ENCODE measurements around the gene OR7A17.

The OR7A17 gene

DNA sequence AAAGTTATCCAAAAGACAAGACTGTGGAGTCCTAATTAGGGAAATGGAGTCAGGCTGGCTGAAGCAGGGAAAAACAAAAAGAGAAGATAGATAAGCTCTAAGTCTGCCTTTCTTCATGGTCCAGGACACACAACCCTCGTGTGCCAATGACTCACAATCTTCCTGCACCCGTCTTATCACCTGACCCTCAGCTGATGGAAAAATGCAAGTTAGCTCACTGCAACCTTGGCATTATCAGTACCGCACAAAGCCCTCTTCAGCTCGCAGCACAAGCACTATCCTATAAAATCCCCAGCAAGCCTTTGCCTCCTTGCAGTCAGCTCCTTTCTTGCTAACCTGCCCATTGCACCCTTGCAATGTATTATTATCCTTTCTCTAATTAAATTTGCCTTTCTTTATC, 55.2 kb downstream of the OR7A17 start:
- H3K4me3 ChIP-seq = no peak overlapping the region
- no peak for DNase-seq
- no peaks in the 10 kb centered on the region for H3K27me3 ChIP-seq
- H3K4me1 ChIP-seq = no peaks in the 10 kb centered on the region
- no peaks in the 10 kb centered on the region for H3K9me3 ChIP-seq
- intact Hi-C loops (cut with DNase I; ENCODE audit: low total_unique reads) = no loop called here
- TF ChIP-seq, protein P1, sequence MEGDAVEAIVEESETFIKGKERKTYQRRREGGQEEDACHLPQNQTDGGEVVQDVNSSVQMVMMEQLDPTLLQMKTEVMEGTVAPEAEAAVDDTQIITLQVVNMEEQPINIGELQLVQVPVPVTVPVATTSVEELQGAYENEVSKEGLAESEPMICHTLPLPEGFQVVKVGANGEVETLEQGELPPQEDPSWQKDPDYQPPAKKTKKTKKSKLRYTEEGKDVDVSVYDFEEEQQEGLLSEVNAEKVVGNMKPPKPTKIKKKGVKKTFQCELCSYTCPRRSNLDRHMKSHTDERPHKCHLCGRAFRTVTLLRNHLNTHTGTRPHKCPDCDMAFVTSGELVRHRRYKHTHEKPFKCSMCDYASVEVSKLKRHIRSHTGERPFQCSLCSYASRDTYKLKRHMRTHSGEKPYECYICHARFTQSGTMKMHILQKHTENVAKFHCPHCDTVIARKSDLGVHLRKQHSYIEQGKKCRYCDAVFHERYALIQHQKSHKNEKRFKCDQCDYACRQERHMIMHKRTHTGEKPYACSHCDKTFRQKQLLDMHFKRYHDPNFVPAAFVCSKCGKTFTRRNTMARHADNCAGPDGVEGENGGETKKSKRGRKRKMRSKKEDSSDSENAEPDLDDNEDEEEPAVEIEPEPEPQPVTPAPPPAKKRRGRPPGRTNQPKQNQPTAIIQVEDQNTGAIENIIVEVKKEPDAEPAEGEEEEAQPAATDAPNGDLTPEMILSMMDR (IDR thresholded peaks at IDR 0.05) = no peak
- no peak overlapping the region for H3K27ac ChIP-seq
- H3K36me3 ChIP-seq = no peaks in the 10 kb centered on the region

Measured in tibial artery (tissue), 4 donors.